ENCODE measurements around the gene POU2F3.
"Not testable (repeated sequence)": the region's sequence is repeated elsewhere in the genome, so short reads cannot be mapped to it uniquely, and the experiment has no call there.

Gene POU2F3

GRCh38 chr11:120254788-120255518 is 15.0 kb downstream of the POU2F3 start:
- DNase-seq = no peak

- DNase-seq = no peak
Observed at GRCh38 chr11:120255519-120255866, 15.6 kb downstream of the POU2F3 start.

GRCh38 chr11:120256178-120256577 is 16.2 kb downstream of the POU2F3 start:
- no peak for DNase-seq

GRCh38 chr11:120256779-120257178 is 16.8 kb downstream of the POU2F3 start:
- DNase-seq = no peak

- DNase-seq = no peak
Observed at GRCh38 chr11:120257346-120257745, 17.4 kb downstream of the POU2F3 start.

- no peak for DNase-seq
Observed at GRCh38 chr11:120258661-120259060, 18.7 kb downstream of the POU2F3 start.

GRCh38 chr11:120259241-120259640 is 19.3 kb downstream of the POU2F3 start:
- no peak for DNase-seq

- DNase-seq = no peak
Observed at GRCh38 chr11:120259988-120260565, 20.1 kb downstream of the POU2F3 start.

- no peak for DNase-seq
Observed at GRCh38 chr11:120260616-120261015, 20.7 kb downstream of the POU2F3 start.

- no peak for DNase-seq
Observed at GRCh38 chr11:120261321-120261720, 21.4 kb downstream of the POU2F3 start.

- DNase-seq = no peak
Observed at GRCh38 chr11:120261931-120262330, 22.0 kb downstream of the POU2F3 start.

- DNase-seq = no peak
Observed at GRCh38 chr11:120267319-120267718, 27.4 kb downstream of the POU2F3 start.

- no peak for DNase-seq
Observed at GRCh38 chr11:120268686-120269085, 28.7 kb downstream of the POU2F3 start.

GRCh38 chr11:120270386-120270785 is 30.4 kb downstream of the POU2F3 start:
- DNase-seq = no peak

GRCh38 chr11:120271672-120272071 is 31.7 kb downstream of the POU2F3 start:
- DNase-seq = no peak

- DNase-seq = no peak
Observed at GRCh38 chr11:120272303-120272702, 32.4 kb downstream of the POU2F3 start.

GRCh38 chr11:120273432-120273831 is 33.5 kb downstream of the POU2F3 start:
- no peak for DNase-seq

GRCh38 chr11:120273956-120274355 is 34.0 kb downstream of the POU2F3 start:
- not testable (repeated sequence) for DNase-seq

- DNase-seq = no peak
Observed at GRCh38 chr11:120279502-120279901, 39.6 kb downstream of the POU2F3 start.

GRCh38 chr11:120280600-120281051 is 40.7 kb downstream of the POU2F3 start:
- no peak for DNase-seq

GRCh38 chr11:120281143-120281795 is 41.3 kb downstream of the POU2F3 start:
- DNase-seq = no peak

GRCh38 chr11:120283124-120283523 is 43.2 kb downstream of the POU2F3 start:
- no peak for DNase-seq

- DNase-seq = no peak
Observed at GRCh38 chr11:120284272-120284671, 44.3 kb downstream of the POU2F3 start.

GRCh38 chr11:120285256-120285655 is 45.3 kb downstream of the POU2F3 start:
- no peak for DNase-seq

Data from SIG-M5 (cell line).